HG03103 (cell line): Measurements from ENCODE around the gene FMC1.
"Not testable (repeated sequence)": the region's sequence is repeated elsewhere in the genome, so short reads cannot be mapped to it uniquely, and the experiment has no call there.

Source experiments
- ATAC-seq: cut with Tn5 transposase; IDR thresholded peaks from one replicate; pipeline ENCODE4 v1.9.1; 2021; ENCODE audit warnings: low read depth; ENCODE audit not compliant: unreplicated experiment

The FMC1 gene

GRCh38 chr7:139340037-139340807 is 915 bp upstream of the FMC1 start:
- peak; percentile 83 for ATAC-seq

GRCh38 chr7:139340808-139341057 is 404 bp upstream of the FMC1 start:
- ATAC-seq, result no peak

DNA sequence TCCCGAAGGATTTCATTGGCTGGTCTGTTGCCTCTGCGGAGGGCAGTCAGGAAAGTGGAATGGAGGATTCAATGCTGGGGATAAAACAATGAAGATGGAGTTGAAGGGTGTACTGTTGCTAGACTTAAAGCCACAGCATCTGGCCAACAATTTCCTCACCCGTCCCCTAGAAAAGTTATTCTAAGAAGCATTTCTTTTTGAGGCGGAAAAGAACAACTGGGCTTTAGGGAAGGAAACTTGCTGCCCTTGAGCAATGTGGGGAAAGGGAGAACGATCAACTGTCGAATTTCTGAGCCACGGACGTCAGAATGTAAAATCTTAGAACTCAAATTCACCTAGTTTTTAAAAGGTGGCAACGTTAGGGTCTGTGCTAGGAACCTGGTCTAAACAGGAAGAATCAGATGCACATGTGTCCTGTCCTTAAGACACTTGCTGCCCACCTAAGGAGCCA is 664 bp downstream of the FMC1 start:
- ATAC-seq, result no peak

DNA sequence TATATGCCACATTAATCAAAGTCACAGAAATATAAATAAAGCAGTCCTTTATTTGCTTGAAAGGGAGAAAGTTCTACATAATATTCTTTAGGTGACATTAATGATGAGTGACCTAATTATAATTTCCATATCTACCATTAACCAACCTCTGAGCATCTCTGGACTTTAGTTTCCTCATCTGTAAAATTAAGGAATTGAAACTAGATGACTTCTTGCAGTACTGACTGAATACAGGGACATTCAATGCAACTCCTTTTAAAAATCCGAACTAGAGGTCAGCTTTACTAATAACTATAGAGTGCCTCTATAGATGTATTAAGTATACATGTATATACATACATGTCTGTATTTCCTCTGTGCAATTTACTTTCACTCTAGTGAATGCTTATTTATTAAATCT is 3.9 kb downstream of the FMC1 start:
- no peak for ATAC-seq

DNA sequence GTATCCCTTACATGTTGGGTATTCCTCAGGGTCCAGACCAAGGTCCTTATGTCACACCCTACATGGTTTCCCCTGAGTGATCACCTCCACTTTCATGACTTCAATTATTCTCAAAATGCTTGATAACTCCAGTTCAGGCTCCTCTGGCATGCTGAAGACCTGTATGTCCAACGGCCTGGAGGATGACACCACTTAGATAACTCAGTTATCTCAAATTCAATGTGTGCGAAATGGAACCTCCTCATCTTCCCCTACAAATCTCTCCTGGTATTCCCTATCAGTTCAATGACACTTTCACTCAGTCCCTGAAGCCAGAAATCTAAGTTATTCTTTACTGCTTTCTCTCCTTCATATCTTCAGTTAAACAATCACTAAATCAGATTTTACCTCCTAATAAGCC is 9.9 kb downstream of the FMC1 start:
- ATAC-seq, result no peak

DNA sequence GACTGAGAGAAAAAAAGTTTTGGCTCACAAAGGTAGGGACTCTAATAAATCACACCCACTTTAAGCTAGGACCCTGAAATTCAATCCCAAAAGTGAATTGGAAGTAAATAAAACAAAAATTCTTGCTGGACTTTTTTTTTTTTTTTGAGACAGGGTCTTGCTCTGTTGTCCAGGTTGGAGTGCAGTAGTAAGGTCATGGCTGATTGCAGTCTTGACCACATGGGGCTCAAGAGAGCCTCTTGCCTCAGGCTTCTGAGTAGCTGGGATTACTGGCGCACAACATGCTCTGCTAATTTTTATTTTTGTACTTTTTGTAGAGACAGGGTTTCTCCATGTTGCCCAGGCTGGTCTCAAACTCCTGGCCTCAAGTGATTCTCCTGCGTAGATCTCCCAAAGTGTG is 13.6 kb downstream of the FMC1 start:
- ATAC-seq, result no peak

DNA sequence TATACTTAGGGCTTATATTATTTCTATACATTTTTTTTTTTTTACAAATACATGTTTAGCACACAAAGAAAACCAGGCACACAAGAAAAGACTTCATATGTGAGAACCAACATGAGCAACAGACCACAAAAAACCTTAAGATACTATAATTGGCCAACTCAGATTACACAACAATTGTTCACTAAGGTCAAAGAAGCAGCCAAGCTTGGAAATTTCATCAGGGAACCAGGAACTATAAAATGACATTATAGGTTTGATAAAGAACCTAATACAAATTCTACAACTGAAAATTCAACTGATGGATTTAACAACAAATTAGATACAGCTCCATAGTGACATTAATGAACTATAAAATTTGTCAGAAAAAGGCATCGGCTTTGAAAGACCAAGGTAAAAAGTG is 14.2 kb downstream of the FMC1 start:
- no peak for ATAC-seq

DNA sequence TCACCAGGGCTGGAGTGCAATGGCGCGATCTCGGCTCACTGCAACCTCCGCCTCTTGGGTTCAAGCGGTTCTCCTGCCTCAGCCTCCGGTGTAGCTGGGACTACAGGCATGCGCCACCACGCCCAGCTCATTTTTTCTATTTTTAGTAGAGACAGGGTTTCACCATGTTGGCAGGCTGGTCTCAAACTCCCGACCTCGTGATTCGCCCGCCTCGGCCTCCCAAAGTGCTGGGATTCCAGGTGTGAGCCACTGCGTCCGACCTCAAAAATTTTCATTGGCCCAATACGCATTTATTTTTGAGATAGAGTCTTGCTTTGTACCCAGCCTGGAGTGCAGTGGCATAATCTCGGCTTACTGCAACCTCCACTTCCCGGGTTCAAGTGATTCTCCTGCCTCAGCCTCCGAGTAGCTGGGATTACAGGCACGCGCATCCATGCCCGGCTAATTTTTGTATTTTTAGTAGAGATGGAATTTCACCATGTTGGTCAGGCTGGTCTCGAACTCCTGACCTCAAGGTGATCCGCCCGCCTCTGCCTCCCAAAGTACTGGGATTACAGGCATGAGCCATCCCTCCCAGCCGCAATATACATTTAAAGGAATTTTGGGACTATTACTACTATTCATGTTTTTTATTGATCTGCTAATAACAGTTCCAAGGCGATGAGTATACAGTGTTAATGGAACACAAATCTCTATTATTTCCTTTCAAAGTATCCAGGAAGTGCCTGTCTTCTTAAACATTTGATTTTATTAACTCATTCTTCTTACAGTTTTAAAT is 16.8 kb downstream of the FMC1 start:
- not testable (repeated sequence) for ATAC-seq

- peak; percentile 1 for ATAC-seq
Observed at GRCh38 chr7:139358541-139359365, 17.6 kb downstream of the FMC1 start.

DNA sequence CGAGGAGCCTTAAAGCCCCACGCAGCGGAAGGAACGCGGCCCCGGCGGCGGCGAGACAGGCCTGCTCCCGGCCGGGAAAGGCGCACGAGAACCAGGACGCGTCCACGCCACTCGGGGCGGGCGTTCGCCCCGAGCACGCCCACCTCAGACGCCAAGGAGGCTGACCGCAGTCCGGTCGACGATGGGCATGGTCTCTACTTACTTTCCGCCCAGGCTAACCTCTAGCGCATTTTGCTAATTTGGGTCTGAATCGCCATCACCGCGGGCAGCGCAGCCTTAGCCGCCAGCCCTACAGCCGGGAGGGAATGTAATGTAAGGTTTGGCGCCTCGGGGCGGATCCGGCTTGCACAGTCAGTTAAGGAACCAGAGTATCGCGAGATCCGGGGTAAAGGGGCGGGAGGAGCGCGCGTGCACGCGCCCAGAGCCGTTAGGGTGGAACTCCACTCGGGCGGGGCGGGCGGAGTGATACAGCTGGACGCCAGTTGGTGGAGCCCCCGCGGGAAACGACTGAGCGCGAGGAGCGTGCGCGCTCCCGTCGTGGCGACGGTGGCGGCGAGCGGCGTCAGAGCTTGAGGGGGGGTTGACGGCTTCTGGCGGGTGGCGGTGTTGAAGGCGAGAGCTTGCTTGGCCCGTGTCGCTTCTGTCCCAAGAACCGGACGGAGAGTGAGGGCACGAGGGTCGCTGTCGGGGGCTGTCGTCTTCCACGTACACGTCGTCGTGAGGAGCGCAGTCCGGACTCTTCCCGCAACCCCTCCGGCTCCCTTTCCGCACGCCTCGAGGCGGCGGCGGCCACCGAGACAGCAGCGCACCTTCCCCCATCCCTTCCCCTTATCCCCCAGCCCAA is 18.5 kb downstream of the FMC1 start, which contains the start of gene LUC7L2:
TSS of gene LUC7L2 (plus strand) at position 529 of the 844 bp plus-strand sequence. CDS start 368 bp downstream, outside the sequence.
- ATAC-seq, result peak; percentile 66

DNA sequence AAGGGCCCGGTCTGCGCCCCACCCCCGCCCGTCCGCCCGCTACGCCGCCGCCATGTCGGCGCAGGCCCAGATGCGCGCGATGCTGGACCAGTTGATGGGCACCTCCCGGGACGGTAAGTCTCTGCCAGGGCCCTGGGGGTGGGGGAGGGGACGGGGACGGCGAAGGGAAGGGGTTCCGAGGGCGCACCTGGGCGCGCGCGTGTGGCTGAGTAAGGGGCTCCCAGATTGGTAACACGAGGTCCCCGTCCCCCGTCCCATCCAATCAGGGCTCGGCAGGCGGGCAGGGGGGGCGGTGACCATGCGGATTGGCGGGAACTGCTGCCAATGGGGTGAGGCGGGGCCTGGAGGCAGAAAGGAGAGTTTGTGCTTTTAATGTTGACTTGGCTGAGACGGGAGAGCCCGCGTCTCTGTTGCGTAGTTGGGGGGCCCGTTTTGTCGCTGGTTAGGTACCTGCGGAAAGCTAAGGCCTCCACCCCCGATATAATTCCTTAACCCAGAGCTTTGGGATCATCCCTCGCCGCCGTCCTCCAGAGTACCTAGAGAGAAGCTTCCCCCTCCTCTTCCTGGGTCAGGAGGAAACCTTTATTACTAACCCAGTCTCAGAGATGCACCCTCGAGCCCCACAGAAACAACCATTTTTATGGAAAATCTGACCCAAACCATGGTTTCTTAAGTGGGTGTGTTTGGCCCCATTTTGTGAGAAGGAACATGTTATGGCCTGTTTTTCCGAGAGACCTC is 19.2 kb downstream of the FMC1 start:
- peak; percentile 65 for ATAC-seq

- no peak for ATAC-seq
Observed at GRCh38 chr7:139360948-139361307, 19.8 kb downstream of the FMC1 start.

DNA sequence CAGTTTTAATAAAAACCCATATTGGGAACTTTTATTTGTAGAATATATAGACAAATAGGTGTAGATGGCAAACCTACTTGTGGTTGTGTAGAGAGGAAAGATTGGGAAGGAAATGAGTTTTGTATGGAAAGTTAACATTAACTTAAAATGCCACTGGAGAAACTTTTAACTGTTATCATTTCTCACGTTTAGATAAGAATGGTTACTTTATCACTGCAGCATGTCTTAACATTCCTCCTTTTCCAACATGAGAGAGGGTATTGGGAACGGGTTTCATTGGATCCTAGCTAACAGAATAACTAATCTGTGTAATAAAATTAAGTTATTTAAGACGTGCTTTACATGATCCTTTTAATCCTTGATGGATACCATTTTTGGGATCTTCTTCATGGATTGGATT is 20.4 kb downstream of the FMC1 start:
- no peak for ATAC-seq

- ATAC-seq, result no peak
Observed at GRCh38 chr7:139362302-139362701, 21.2 kb downstream of the FMC1 start.

GRCh38 chr7:139362981-139363380 is 21.8 kb downstream of the FMC1 start:
- no peak for ATAC-seq

DNA sequence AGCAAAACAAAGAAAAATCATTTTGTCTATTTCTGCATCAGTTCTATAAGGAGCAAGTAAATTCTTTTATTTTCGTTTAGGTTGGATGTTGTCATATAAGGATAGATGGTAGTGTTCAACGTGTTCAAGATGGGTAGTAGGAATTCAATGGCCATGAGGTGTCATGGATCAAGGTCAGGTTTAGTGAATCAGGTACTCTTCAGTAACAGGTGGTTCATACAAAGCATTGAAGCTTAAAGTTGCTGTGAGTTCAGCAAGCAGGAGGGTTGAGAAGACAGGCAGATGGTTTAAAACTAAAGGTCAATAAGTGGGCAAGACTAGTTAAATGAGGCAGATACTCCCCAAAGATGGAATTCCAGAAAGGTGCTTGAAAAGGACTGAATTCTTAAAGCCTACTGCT is 24.2 kb downstream of the FMC1 start:
- no peak for ATAC-seq

GRCh38 chr7:139366400-139366799 is 25.3 kb downstream of the FMC1 start:
- ATAC-seq, result no peak

DNA sequence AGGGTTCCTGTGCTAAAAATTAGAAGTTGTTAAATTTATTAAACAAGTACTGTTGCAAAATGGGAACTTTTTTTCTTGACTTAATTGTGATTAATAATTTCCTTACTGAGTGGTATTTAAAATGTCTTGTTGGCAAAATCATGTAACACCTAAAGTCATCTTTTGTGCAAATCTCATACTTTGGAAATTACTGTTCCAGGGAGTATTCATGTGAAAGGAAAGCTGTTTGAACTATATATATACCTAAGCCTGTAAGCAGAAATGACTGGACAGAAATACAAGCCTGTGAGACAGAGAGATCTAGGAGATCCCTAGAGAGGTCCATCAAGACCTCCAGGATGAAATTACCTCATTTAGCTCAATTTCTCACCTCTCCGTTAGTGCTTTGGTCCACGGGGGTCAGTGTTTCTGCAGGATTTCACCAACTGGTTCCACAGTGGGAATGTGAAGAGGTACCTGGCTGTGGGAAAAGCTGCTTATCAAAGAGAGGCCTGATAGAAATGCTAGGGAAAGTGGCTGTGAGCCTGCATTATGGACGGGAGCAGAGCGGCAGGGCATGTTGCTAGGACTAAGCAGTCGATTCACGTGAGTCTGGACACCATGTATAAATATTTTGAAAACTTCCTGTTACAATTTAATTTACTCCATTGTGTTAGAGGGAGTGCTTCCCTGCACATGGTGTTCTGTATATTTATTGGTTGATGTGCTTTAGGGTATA is 26.5 kb downstream of the FMC1 start:
- ATAC-seq, result no peak

DNA sequence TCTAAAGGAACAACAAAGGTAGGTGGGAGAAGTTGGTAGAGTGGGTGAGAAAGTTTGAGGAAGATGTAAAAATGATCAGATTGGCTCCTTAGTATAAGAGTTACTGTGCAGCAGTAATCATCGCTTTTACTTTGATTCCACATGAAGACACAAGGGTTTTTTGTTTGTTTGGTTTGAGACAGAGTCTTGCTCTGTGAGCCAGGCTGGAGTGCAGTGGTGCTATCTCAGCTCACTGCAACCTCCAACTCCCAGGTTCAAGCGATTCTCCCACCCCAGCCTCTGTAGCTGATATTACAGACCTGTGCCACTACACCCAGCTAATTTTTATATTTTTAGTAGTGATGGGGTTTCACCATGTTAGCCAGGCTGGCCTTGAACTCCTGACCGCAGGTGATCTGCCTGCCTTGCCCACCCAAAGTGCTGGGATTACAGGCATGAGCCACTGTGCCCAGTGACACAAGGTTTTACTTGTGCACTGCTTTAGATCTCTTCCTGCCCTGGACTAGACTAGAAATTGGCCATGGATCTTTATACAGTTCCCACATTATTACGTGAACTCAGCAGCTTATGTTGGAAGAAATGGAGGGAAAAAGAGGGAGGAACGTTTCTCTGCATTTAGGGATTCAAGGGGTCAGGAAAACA is 29.3 kb downstream of the FMC1 start:
- ATAC-seq, result no peak
